ENCODE data around the gene TRMT6.

The TRMT6 gene

DNA sequence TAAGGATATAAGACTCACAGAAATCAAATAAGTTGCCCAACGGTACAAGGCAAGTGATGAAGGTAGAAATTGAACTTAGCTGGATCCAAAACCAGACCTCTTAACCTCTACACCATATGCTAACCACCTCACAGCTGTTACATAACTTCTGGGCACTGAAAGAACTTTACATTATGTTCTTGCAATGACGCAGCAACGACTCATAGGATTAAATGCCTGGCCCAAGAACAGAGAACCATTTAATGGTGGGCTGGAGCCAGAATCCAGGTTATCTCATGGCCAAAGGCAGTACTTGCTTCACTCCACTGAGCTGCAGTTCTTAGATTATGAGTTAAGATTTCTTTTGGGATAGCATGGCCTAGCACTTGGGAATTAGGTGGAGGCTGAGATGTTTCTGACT, 4.4 kb downstream of the TRMT6 start:
- peak; percentile 56 for DNase-seq

DNA sequence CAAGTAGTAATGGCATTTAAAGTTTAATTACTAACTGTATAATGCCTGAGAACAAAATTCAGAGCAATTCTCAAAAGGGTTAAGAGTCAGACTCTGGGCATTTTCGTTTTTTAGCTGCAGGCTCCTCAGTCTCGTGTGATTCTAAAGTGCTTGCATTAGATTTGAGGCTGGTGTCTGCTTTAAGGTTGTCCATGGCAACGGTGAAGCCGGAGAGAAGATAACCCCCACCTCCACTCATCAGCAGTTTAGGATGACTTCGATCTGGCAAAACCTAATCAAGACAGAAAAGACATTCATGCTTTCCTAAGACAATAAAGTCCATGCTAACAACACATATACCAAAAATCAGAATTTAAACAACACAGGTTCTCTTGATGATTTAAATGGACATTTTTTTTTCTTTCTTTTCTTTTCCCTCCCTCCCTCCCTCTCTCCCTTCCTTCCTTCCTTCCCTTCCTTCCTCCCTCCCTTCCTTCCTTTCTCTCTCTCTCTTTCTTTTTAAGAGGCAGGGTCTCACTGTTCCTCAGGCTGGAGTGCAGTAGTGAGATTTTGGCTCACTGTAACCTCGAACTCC, 11.8 kb downstream of the TRMT6 start:
- no peak for DNase-seq

DNA sequence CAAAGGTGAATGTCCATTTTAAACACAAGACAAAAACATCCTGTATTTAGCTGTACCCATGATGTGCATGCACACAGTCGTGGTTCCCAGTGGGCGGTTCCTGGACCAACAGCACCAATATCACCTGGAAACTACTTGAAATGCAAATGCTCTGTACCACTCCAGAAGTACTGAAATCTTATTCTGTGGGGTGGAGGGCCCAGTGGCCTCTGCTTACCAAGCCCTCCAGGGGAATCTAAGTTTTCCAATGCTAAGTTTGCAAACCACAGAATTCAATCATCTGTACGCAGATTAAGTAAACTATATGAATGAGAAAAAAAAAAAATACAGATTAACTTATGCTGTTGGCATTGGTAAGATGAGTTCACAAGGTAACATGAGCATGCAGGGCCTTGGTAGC, 14.1 kb downstream of the TRMT6 start:
- no peak for DNase-seq

DNA sequence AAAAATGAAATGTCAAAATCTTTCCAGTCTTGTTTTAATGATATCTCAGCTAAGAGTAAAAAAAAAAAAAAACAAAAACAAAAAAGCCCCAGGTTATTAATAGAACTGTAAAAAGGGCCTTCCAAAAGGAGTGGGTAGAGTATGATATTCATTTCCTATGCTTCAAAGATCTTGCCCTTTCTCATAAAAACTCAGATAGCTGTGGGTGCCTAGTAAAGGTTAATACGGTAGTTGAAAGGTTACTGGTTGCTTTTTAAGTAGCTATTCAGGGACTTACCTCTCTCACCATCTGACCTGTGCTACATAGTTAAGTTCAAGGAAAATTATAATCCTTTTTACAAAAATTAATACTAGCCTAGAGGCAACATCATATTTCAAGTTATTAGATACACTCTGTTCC, 14.9 kb downstream of the TRMT6 start:
- no peak for DNase-seq

DNA sequence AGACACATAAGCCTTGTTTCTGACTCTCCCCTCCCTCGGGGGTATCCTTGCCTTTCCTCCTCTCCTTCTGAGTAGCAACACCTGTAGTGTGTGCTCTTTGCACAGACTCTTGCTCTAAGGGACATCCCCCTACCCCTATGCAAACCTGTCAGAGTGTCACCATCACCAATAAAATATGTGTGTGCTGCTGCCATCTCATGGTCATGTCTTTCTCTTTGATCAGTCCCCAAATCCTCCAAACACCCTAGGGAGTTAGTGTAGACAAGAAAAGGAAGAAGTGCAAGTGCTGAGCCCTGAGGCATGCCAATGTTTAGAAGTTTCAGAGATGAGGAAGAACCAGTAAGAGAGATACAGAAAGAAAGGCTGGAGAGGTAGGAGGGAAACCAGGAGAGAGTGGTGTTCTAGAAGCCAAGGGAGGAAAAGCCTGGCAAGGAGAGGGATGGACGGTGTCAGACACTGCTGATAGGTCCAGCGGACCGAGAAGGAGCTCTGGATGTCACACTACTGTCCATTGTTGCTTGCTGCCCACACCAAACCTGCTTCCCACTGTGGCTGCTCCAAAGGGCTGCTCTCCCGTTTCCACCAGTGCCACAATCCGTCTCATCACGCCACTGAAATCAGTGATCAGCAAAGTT, 16.4 kb downstream of the TRMT6 start:
- peak; percentile 43 for DNase-seq

DNA sequence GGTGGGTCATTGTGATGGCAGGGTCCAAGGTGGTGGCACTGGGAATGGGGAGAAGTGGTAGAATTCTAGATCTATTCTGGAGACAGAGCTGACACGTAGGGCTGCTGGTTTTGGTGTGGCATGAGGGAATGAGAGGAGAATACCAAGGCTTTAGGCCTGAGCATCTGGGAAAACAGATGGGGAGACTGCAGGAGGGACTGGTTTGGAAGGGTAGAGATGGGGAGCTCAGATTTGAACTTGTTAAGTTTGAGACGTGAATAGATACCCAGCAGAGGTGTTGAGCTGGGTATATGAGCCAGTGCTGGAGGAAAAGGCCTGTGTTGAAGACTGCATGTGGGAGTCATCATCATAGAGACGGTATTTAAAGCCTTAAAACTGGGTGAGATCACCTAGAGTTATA, 17.5 kb downstream of the TRMT6 start:
- DNase-seq: no peak

DNA sequence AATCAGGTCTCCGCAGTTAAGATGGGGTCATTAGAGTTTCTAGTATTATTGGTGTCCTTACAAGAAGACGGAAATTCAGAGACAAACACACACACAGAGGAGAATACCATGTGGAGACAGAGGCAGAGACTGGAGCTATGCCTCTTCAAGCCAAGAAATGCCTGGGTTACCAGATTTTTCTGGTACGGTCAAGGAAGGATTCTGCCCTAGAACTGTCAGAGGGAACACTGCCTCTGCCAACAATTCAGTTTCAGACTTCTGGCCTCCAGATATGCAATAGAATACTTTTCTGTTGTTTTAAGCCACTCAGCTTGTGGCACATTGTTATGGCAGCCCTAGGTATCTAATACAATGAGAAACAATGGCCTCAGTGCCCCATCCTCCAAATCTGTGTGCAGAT, 18.9 kb downstream of the TRMT6 start:
- no peak for DNase-seq

DNA sequence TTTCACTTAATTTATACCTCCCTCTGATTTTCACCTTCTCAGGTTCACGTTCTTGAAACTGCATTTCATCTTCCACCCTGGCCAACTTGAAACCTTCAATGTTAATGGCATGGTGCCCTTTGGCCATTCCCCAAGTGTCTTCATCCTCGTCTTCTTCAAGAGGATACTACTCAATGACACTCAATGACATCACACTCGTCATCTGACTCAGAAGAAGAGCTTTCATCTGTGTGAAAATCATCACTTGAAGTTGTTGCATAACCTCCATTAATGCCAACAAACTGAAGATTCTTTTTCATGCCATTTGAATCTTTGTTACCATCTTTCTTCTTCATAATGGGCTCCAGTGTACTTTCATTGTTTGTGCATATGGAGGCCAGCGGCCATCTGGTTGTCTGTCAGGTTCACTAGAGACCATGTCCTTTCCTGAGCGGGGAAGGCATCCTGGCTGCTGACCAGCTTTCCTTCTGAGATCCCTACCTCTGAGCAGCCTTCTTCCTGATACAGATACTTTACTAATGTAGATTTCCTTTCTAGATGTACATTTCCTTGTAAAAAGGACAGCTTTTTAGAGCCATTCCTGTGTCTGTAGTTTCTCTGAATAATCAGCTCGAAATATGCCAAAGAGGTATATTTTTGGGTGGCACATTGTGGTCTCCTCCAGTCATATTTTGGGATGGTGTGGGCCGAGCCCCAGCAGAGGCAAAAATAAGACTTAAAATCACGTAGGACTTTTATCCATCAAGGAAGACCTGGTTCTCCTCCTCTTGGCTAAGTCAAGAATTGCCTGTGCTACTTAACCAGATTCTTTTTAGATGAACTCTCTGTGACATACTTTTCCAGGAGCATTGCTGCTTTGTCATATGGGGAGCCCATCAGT, 21.3 kb downstream of the TRMT6 start:
- no peak for DNase-seq

DNA sequence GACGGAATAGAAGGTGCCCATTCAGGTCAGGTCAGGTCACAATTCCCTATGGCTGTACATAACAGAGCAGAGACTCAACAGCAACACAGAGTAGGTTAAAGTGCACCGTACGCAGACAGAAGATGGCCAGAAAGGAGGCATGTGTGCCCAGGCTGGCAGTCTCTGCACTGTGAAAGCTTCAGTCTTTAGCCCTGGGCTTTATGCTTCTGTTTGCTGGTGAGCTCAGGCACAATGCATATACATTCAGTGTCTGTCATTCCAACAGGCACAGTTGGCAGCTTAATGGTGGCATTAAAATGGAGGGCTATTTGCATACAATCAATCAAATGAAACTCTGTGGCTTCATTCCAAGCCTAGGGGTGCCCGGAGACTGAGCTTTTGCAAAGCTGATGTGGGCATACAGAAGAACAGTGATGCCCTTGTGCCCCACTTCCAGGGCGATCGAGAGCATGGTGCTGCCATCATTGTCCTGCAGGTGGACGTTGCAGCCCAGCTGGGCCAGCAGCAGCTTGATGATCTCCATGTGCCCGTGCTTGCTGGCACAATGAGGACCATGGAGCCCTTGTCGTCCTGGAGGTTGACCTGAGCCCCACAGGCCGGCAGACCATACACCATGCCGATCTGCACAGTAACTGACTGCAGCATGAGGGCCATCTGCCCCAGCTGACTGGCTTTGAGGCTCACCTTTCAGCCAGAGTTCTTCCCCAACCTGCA, 22.4 kb downstream of the TRMT6 start:
- DNase-seq: no peak

DNA sequence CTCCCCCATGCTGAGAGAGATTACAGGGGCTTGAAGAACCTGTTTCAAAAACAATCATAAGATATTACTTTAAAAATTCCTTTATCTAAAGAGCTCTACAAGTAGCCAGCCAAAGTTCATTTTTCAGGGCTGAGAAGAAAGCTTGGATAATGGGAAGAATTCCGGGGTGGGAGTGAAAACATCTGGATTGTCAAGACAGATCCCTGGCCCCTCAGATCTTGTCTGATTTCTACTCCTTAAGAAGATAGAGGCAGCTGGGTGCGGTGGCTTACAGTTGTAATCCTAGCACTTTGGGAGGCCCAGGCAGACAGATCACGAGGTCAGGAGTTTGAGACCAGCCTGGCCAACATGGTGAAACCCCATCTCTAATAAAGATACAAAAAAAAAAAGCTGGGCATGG, 24.8 kb downstream of the TRMT6 start:
- no peak for DNase-seq

DNA sequence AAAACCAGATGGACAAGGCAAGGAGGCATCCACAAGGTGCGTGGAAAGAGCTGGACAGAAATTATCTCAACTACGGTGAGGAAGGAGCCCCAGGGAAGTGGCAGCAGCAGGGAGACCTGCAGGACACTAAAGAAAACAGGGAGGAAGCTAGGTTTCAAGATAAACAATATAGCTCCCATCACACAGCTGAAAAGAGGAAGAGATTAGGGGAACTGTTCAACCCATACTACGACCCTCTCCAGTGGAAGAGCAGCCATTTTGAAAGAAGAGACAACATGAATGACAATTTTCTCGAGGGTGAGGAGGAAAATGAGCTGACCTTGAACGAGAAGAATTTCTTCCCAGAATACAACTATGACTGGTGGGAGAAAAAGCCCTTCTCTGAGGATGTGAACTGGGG, 26.8 kb downstream of the TRMT6 start:
- DNase-seq: no peak

DNA sequence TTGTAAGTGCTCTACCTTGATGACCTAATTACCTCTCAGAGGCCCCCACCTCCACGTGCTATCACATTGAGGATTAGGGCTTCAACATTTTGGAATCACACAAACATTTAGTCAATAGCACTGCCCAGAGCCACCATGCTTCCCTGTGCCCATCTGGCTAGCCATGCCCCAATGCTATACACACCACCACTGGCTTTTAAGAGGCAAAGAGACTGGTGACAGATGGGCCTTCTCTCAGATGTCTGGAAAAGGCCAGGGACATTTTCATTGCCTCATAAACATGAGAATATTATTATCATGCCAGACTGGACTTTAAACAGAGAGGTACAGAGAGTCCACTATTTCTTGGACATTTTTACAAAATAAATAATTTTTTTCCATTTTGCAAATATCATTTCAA, 29.8 kb downstream of the TRMT6 start:
- no peak for DNase-seq

DNA sequence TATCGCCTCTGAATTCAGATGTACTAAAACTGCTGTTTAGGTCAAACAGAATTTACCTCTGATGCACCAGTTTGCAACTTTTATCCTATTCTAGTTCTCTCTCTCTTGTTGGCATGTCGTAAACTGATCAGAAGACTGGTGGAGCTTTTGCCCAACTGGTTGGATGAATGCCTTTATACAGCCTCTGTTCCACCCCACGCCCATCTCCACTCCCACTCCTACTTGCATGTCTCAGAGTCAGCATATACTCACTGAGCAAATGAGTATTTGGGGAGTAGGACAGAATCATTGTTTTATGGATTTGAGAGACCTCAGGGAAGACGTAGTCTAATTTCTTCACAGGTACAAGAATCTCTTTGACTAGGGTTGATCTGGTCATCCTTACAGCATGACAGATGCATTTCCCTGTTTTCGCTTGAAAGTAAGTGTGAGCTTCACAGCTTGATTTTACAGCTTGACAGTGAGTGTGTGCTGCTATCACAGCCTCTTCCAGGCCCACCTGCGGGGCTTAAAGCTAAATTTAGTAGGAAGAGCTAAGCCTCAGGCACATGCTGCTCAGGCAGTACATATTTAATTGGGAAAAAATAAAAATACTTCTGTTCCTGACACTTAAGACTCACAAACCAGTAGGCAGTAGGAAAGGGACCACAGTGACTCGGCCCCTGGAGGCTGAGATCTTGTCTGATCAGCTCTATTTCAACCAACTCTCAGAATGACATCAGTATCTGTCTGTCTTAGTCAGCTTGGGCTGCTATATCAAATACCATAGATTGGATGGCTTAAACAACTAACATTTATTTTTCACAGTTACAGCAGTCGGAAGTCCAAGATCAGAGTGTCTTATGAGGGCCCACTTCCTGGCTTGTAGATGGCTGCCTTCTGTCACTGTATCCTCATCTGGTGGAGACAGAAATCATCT, 30.4 kb downstream of the TRMT6 start:
- DNase-seq: peak; percentile 65

DNA sequence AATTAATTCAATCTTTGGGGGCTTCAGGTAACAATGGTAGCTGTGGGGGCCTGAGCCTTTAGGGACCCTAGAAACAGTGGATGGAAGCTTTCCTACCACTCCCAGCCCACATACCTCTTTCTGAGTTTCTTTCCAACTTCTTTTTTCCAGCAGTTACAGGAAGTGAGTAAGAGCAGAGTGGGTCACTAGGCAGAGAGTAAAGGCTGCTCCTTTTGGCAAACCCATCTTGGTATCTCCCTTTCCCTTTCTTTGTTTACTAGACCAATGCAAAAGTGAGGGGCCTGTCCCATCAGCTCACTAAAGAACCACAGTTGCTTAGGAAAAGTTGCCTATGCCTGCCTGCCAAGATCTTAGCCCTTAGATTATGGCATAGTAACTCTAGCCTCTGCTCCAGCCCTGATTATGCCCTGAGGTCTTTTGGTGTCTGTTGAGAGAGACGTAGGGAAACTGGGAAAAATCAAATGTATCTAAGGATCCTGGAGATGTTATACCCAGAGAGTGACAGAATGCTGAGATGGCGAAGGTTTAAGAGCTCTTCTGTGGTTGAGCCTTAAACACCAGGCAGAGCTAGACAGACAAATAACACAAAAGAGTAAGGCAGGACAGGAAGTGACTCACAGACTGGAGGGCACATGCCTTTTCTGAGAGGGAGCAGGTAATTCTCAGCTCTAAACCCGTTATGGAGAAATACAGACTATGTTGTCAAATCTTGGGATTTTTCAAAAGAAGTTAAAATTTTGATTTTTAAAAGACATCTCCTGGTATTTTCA, 31.3 kb downstream of the TRMT6 start:
- peak; percentile 72 for DNase-seq

DNA sequence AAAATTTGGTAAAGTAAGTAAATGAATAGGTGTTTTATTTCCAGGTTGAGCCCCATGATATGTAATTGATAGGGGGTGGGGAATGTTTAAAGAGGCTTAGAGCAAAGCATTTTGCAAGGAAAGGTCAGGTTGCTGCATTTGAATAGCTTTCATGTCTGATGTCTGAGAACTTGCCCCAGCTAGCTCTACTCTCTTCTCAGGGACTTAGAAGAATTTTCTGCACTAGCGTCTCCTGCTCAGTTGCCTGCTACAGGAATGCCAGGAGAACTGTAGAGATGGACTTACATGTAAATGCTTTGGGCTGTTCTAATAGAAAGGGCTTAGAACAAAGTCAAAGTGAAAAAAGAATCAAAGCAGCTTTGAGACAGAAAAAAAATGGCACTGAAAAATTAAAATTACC, 35.5 kb downstream of the TRMT6 start:
- DNase-seq: no peak

DNA sequence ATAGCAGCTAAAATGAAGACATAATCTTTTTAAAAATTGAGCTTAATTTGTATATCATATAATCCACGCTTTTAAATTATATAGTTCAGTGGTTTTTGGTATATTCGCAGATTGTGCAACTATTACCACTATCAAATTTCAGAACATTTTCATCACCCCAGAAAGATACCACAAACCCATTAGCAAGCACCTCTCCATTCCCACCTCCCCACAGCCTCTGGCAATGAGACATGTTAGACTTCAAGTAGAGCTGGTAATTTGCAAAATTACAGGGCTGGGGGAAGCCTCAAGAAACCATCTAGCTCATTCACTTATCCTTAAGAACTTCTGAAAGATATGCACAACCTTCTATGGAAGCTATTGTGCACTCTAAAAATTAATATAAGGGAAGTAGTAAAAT, 37.2 kb downstream of the TRMT6 start:
- DNase-seq: no peak

DNA sequence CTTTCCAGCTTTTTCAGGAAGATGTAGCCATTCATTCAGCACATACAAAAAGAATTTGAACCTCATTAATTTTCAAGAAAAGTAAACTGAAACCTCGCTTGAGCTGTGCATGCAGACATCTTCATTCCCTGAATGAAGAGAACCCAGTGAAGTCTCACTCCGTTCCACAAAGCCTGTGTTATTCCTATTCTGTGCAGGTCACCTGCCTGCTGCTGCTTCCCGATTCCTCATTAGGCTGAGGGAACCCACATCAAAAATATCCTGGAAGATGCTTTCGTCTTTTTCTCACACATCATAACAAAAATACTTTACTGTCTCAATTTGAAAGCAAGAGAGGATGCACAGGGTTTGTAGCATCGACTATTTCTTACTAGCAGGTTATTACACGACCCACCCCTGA, 40.1 kb downstream of the TRMT6 start:
- no peak for DNase-seq

DNA sequence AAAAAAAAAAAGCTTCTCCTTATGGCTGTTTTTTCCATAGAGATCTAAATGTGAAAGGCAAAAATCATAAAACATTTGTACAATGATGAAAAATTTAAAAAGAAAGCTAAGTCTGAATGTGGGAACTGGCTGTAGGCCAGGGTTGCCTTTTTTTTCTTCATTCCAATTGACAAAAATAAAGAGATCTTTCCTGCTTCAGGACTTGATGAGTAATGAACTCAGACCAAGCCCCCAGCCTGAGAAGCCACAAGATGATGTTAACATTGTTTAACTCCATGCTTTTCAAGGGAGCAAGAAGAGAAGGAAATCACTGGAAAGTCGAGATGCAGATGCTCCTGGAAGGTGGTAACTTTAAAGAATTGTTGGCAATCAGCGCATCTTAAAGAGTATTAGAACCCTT, 41.4 kb downstream of the TRMT6 start:
- DNase-seq: no peak

DNA sequence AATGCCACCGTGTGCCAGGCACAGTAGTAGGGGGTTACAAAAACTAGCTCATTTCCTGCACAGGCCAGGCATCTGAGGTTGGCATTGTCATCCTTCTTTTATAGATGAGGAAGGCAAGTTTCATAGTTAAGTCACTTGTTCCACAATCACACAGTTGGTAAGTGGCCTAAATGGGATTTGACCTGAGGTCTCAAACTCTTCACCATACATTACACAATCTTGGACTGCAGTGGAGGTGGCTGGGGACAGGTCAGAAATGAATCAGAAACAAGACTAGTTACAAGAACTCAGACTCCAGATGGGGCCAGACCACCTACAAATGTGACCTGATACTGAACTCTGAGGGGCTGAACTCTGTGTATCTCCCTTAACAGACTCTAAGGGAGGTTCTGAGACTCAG, 49.4 kb downstream of the TRMT6 start:
- DNase-seq: no peak

DNA sequence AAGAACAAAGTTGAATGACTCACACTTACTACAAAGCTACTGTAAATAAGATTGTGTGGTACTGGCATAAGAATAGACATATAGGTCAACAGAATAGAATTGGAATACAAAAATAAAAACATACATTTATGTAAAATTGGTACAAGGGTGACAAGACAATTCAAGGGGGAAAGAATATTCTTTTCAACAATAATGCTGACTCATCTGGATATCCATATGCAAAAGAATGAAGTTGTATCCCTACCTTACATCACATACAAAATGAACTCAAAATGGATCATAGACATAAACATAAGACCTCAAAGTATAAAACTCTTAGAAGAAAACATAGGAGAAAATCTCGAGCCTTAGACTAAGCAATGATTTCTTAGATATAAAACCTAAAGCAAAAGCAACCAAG, 50.9 kb downstream of the TRMT6 start:
- no peak for DNase-seq

DNA sequence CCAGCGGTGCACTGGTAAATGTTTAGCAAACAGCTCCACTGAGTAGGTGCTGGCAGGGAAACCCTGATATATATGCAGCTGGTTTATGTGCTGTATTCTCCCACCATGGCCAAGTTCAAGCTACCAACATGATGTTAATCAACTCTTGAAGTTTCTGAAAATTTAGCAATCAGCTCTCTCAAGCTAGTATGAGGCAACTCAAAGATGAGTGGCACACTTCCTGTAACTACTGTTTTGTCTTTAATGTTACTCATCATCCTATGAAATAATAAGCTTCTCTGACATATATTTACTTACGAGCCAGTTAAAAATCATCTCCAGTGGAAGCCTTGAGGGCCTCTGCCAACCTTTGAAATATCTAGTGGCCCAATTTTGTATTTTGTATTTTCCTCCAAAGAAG, 54.7 kb downstream of the TRMT6 start:
- DNase-seq: no peak

DNA sequence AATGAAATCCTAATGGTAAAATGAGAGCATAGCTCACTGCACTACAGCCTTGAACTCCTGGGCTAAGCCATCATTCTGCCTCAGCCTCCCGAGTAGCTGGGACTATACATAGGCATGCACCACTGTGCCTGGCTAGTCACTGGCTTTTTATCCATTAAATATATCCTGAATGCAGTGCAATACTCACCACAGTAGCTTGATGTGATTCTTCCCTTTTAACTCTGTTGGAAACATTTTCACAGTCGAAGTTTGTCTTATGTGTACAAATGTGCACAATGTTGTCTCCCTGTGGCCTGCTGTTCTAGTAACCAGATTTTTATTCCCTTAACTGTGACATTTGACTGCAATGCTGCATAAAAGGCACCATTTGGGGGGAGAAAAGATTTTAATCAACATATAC, 56.7 kb downstream of the TRMT6 start:
- no peak for DNase-seq

All from activated CD4-positive, alpha-beta T cell treated with anti-CD3 and anti-CD28 coated beads, Interleukin-10, Interleukin-2, amounts not matched to agents 100 ng/mL and 50 ng/mL, durations not matched to agents 16 hours and 8 hours (primary cell).